ENCODE data around the gene STON1. TPM values are rescaled to one million over a fixed set of nuclear protein-coding genes. Genes with fewer than 3 reads are reported as not detected.

STON1 gene
- total and polyA plus RNA-seq, 4 donors = 0.90 to 3.8 (median 1.2) TPM

DNA sequence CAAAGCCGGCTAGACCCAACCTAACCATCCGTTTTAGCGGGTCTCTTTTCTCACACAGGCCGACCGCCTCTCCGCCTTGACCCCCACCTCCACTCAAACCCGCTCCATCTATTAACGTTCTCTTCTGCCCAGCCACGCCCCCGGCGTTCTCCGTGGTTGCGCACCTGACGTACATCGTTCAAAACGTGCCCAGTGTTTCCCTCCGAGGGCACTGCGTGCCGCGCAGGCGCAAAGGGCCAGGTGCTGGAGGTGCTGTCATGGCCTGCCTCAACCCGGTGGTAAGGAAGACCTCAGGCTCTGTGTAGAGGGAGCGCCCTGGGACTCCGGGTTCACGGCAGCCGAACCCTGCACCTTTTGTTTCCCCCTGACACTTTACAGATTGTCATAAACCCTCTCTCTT, 87.7 kb downstream of the STON1 start, which contains the start of gene GTF2A1L:
Gene GTF2A1L (plus strand): TSS at position 239 of the 400 bp plus-strand sequence. CDS start 19 bp downstream, at position 258.
- no peak within 1 kb of the TSS for H3K4me3 ChIP-seq (ENCODE audit: low read depth in 1 of 3, low read length in 3 of 3)
- H3K27ac ChIP-seq (ENCODE audit: low read depth in 1 of 2, low read length in 2 of 2) = no peak within 1 kb of the TSS
- no peaks in the 10 kb centered on the region for H3K9me3 ChIP-seq (ENCODE audit: control insufficient read depth in 4 of 4, low read length in 3 of 4)
- no peaks in the 10 kb centered on the region for H3K36me3 ChIP-seq (ENCODE audit: control insufficient read depth in 4 of 4, insufficient read depth in 3 of 4, low read depth in 1 of 4, low read length in 3 of 4)
- 74% methylated on average over 26 of the region's 26 CpGs for WGBS
- no peaks in the 10 kb centered on the region for H3K27me3 ChIP-seq (ENCODE audit: control insufficient read depth in 4 of 4, insufficient read depth in 4 of 4, low read length in 3 of 4)
- no peak for DNase-seq (ENCODE audit: low spot score)
- TF ChIP-seq MAX (IDR thresholded peaks at IDR 0.05) (no peak), RXRA (IDR thresholded peaks at IDR 0.05) (no peak), FOXA2 (IDR thresholded peaks at IDR 0.05) (no peak), HNF4A (conservative IDR thresholded peaks at IDR 0.05) (no peak), GABPA (IDR thresholded peaks at IDR 0.05 in 1 of 2, conservative IDR thresholded peaks at IDR 0.05 in 1 of 2) (no peak), HNF4G (IDR thresholded peaks at IDR 0.05) (no peak)
- TF ChIP-seq, protein P1, sequence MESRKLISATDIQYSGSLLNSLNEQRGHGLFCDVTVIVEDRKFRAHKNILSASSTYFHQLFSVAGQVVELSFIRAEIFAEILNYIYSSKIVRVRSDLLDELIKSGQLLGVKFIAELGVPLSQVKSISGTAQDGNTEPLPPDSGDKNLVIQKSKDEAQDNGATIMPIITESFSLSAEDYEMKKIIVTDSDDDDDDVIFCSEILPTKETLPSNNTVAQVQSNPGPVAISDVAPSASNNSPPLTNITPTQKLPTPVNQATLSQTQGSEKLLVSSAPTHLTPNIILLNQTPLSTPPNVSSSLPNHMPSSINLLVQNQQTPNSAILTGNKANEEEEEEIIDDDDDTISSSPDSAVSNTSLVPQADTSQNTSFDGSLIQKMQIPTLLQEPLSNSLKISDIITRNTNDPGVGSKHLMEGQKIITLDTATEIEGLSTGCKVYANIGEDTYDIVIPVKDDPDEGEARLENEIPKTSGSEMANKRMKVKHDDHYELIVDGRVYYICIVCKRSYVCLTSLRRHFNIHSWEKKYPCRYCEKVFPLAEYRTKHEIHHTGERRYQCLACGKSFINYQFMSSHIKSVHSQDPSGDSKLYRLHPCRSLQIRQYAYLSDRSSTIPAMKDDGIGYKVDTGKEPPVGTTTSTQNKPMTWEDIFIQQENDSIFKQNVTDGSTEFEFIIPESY (IDR thresholded peaks at IDR 0.05) = no peak
- no peak within 1 kb of the TSS for H3K9ac ChIP-seq (ENCODE audit: low read depth in 1 of 2, low read length in 2 of 2)
- H3K4me1 ChIP-seq (ENCODE audit: control insufficient read depth in 4 of 4, insufficient read depth in 4 of 4, low read length in 3 of 4) = no peaks in the 10 kb centered on the region

DNA sequence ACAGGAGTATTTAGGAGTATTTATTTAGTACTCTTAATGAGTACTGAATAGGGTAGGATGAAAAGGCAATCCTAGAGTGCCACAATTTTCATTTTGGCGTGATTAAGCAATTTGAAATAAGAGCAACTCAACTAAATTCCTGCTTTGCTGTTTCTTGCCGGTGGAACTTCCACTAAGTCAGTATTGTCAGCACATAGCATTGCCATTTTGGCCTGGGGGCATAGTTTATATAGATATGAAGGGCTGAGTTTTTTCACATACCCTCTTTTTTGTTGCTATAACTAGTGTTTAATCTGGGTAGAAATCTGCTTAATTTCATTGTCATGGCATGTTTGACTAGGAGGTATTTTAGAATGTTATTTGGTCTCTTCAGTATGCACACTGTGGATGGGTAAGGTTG, 89.6 kb downstream of the STON1 start:
- H3K27me3 ChIP-seq (ENCODE audit: control insufficient read depth in 4 of 4, insufficient read depth in 4 of 4, low read length in 3 of 4) = no peaks in the 10 kb centered on the region
- H3K9me3 ChIP-seq (ENCODE audit: control insufficient read depth in 4 of 4, low read length in 3 of 4) = no peaks in the 10 kb centered on the region
- no peak overlapping the region for H3K27ac ChIP-seq (ENCODE audit: low read depth in 1 of 2, low read length in 2 of 2)
- no peak overlapping the region for H3K4me3 ChIP-seq (ENCODE audit: low read depth in 1 of 3, low read length in 3 of 3)
- H3K4me1 ChIP-seq (ENCODE audit: control insufficient read depth in 4 of 4, insufficient read depth in 4 of 4, low read length in 3 of 4) = no peaks in the 10 kb centered on the region
- H3K36me3 ChIP-seq (ENCODE audit: control insufficient read depth in 4 of 4, insufficient read depth in 3 of 4, low read depth in 1 of 4, low read length in 3 of 4) = no peaks in the 10 kb centered on the region
- WGBS = 93% methylated on average over 2 of the region's 2 CpGs
- no peak overlapping the region for H3K9ac ChIP-seq (ENCODE audit: low read depth in 1 of 2, low read length in 2 of 2)
- DNase-seq (ENCODE audit: low spot score) = no peak
- no peak for TF ChIP-seq FOXA2 (IDR thresholded peaks at IDR 0.05)
- TF ChIP-seq, protein P1 (IDR thresholded peaks at IDR 0.05) = no peak
- TF ChIP-seq EGR1 (IDR thresholded peaks at IDR 0.05; ENCODE audit: low read depth in 2 of 2) = no peak
- TF ChIP-seq HNF4G (IDR thresholded peaks at IDR 0.05) = no peak
- no peak for TF ChIP-seq JUND (IDR thresholded peaks at IDR 0.05)
- TF ChIP-seq MAX (IDR thresholded peaks at IDR 0.05) = no peak
- no peak for TF ChIP-seq RAD21 (IDR thresholded peaks at IDR 0.05)
- no peak for TF ChIP-seq NR2F2 (IDR thresholded peaks at IDR 0.05)
- no peak for TF ChIP-seq RXRA (IDR thresholded peaks at IDR 0.05)
- TF ChIP-seq SP1 (IDR thresholded peaks at IDR 0.05) = no peak
- TF ChIP-seq, protein P2, sequence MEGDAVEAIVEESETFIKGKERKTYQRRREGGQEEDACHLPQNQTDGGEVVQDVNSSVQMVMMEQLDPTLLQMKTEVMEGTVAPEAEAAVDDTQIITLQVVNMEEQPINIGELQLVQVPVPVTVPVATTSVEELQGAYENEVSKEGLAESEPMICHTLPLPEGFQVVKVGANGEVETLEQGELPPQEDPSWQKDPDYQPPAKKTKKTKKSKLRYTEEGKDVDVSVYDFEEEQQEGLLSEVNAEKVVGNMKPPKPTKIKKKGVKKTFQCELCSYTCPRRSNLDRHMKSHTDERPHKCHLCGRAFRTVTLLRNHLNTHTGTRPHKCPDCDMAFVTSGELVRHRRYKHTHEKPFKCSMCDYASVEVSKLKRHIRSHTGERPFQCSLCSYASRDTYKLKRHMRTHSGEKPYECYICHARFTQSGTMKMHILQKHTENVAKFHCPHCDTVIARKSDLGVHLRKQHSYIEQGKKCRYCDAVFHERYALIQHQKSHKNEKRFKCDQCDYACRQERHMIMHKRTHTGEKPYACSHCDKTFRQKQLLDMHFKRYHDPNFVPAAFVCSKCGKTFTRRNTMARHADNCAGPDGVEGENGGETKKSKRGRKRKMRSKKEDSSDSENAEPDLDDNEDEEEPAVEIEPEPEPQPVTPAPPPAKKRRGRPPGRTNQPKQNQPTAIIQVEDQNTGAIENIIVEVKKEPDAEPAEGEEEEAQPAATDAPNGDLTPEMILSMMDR (IDR thresholded peaks at IDR 0.05; ENCODE audit: low read depth, low read length, missing input control) = no peak
